ENCODE data around the gene ZNF205.
A peak's percentile ranks its signal among the peaks of the same experiment; 100 is the strongest.

ZNF205 gene

GRCh38 chr16:3122926-3123570 lies 10.7 kb downstream of the ZNF205 start:
- no peak for TF ChIP-seq CTCF (IDR thresholded peaks at IDR 0.05)
- Histone ChIP-seq H3K36me3 (no peaks in the 10 kb centered on the region), H3K27ac (no peak overlapping the region), H3K4me3 (ENCODE audit: low read depth in 1 of 2, low read length in 1 of 2) (peak overlapping the region in 1 of 2 experiments; percentile 98), H3K4me1 (ENCODE audit: control insufficient read depth in 1 of 2, insufficient read depth in 1 of 2, low read depth in 1 of 2, low read length in 1 of 2) (peaks cover 18 to 21% of the 10 kb centered on the region in 2 experiments), H3K9me3 (no peaks in the 10 kb centered on the region), H3K27me3 (peaks cover 7% of the 10 kb centered on the region)

GRCh38 chr16:3123986-3124886 lies 11.8 kb downstream of the ZNF205 start:
- Histone ChIP-seq H3K4me3 (ENCODE audit: low read depth in 1 of 2, low read length in 1 of 2) (peak overlapping the region; percentile 97 to 98), H3K27me3 (peaks cover 7% of the 10 kb centered on the region), H3K4me1 (ENCODE audit: control insufficient read depth in 1 of 2, insufficient read depth in 1 of 2, low read depth in 1 of 2, low read length in 1 of 2) (peaks cover 26 to 28% of the 10 kb centered on the region in 2 experiments), H3K36me3 (no peaks in the 10 kb centered on the region), H3K27ac (peak overlapping the region; percentile 88), H3K9me3 (no peaks in the 10 kb centered on the region)
- peak; percentile 53 for TF ChIP-seq CTCF (IDR thresholded peaks at IDR 0.05)

- no peaks in the 10 kb centered on the region for H3K9me3 ChIP-seq
- no peak overlapping the region for H3K4me3 ChIP-seq (ENCODE audit: low read depth in 1 of 2, low read length in 1 of 2)
- no peaks in the 10 kb centered on the region for H3K36me3 ChIP-seq
- TF ChIP-seq CTCF (IDR thresholded peaks at IDR 0.05), result no peak
- H3K4me1 ChIP-seq (ENCODE audit: control insufficient read depth in 1 of 2, insufficient read depth in 1 of 2, low read depth in 1 of 2, low read length in 1 of 2), result peaks cover 38 to 43% of the 10 kb centered on the region in 2 experiments
- H3K27me3 ChIP-seq, result peaks cover 5% of the 10 kb centered on the region
- H3K27ac ChIP-seq, result no peak overlapping the region
Observed at GRCh38 chr16:3127745-3128144, 15.4 kb downstream of the ZNF205 start.

GRCh38 chr16:3129137-3130131 lies 17.0 kb downstream of the ZNF205 start:
- H3K9me3 ChIP-seq, result no peaks in the 10 kb centered on the region
- no peaks in the 10 kb centered on the region for H3K27me3 ChIP-seq
- peak overlapping the region; percentile 59 to 63 for H3K4me3 ChIP-seq (ENCODE audit: low read depth in 1 of 2, low read length in 1 of 2)
- peaks cover 43 to 52% of the 10 kb centered on the region in 2 experiments for H3K4me1 ChIP-seq (ENCODE audit: control insufficient read depth in 1 of 2, insufficient read depth in 1 of 2, low read depth in 1 of 2, low read length in 1 of 2)
- H3K36me3 ChIP-seq, result no peaks in the 10 kb centered on the region
- H3K27ac ChIP-seq, result peak overlapping the region; percentile 70
- peak; percentile 86 for TF ChIP-seq CTCF (IDR thresholded peaks at IDR 0.05)

- H3K27me3 ChIP-seq, result no peaks in the 10 kb centered on the region
- H3K4me3 ChIP-seq (ENCODE audit: low read depth in 1 of 2, low read length in 1 of 2), result no peak overlapping the region
- peak overlapping the region; percentile 33 for H3K27ac ChIP-seq
- peaks cover under 1% of the 10 kb centered on the region for H3K36me3 ChIP-seq
- H3K9me3 ChIP-seq, result no peaks in the 10 kb centered on the region
- H3K4me1 ChIP-seq (ENCODE audit: control insufficient read depth in 1 of 2, insufficient read depth in 1 of 2, low read depth in 1 of 2, low read length in 1 of 2), result peaks cover 43 to 54% of the 10 kb centered on the region in 2 experiments
- peak; percentile 56 for TF ChIP-seq CTCF (IDR thresholded peaks at IDR 0.05)
Observed at GRCh38 chr16:3131755-3132377, 19.5 kb downstream of the ZNF205 start.

Measured in neutrophil (primary cell).